ENCODE data around the gene EFCAB14. TPM values are rescaled to one million over a fixed set of nuclear protein-coding genes. Genes with fewer than 3 reads are reported as not detected.
"Not testable (repeated sequence)": the region's sequence is repeated elsewhere in the genome, so short reads cannot be mapped to it uniquely, and the experiment has no call there.

The EFCAB14 gene
- total and polyA plus RNA-seq, 2 experiments from 2014 or later: 38.5 to 79.3 TPM

DNA sequence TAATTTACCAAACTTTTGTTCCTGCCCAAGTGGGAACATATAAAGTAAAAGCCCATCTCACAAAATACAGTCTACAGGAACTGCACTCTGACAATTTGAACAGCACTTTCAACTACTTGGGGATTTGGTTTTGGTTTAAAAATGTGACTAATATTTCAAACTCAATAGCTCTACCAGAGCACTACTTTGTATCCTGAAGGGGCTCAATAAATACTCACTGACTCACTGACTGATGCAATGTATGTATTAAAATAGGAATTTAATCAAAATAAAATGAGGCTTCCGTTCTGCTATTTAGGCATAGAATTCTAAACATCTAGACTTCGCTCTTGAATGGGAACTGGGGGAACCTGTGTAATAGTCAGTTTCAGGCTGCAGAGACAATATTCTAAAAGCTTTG lies 21.9 kb downstream of the EFCAB14 start:
- no peak for TF ChIP-seq EZH2 (IDR thresholded peaks at IDR 0.05; ENCODE audit: borderline replicate concordance)
- TF ChIP-seq, protein P1, sequence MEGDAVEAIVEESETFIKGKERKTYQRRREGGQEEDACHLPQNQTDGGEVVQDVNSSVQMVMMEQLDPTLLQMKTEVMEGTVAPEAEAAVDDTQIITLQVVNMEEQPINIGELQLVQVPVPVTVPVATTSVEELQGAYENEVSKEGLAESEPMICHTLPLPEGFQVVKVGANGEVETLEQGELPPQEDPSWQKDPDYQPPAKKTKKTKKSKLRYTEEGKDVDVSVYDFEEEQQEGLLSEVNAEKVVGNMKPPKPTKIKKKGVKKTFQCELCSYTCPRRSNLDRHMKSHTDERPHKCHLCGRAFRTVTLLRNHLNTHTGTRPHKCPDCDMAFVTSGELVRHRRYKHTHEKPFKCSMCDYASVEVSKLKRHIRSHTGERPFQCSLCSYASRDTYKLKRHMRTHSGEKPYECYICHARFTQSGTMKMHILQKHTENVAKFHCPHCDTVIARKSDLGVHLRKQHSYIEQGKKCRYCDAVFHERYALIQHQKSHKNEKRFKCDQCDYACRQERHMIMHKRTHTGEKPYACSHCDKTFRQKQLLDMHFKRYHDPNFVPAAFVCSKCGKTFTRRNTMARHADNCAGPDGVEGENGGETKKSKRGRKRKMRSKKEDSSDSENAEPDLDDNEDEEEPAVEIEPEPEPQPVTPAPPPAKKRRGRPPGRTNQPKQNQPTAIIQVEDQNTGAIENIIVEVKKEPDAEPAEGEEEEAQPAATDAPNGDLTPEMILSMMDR (IDR thresholded peaks at IDR 0.05; ENCODE audit: poor library complexity): no peak
- TF ChIP-seq EZH2phosphoT487 (IDR thresholded peaks at IDR 0.05; ENCODE audit: low read depth, severe bottlenecking, unreplicated experiment): no peak
- H3K9me2 ChIP-seq (replicated peaks; ENCODE audit: insufficient read depth): no peaks in the 10 kb centered on the region

DNA sequence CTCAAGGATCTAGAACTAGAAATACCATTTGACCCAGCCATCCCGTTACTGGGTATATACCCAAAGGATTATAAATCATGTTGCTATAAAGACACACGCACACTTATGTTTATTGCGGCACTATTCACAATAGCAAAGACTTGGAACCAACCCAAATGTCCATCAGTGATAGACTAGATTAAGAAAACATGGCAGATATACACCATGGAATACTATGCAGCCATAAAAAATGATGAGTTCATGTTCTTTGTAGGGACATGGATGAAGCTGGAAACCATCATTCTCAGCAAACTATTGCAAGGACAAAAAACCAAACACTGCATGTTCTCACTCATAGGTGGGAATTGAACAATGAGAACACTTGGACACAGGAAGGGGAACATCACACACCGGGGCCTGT lies 24.2 kb downstream of the EFCAB14 start:
- H3K4me2 ChIP-seq; H3K36me3 ChIP-seq (replicated peaks; ENCODE audit: insufficient read depth, low read depth); H3K4me1 ChIP-seq (ENCODE audit: insufficient read depth); H3K4me3 ChIP-seq; H3K9me2 ChIP-seq (replicated peaks; ENCODE audit: insufficient read depth); H3K27me3 ChIP-seq; H2AFZ ChIP-seq; H3K79me2 ChIP-seq; H3K27ac ChIP-seq; H3K9me3 ChIP-seq (ENCODE audit: low read depth); H4K20me1 ChIP-seq (ENCODE audit: insufficient read depth, poor library complexity, severe bottlenecking); DNase-seq (ENCODE audit: low spot score): not testable (repeated sequence)
- 96% methylated on average over 4 of the region's 4 CpGs for WGBS (ENCODE audit: low lambda C conversion rate, missing lambda C conversion rate)

More for the DNA sequence above, 21.9 kb downstream of the EFCAB14 start:
- Histone ChIP-seq H3K4me1 (ENCODE audit: insufficient read depth) (no peaks in the 10 kb centered on the region), H4K20me1 (ENCODE audit: insufficient read depth, poor library complexity, severe bottlenecking) (no peaks in the 10 kb centered on the region), H3K27me3 (no peaks in the 10 kb centered on the region), H2AFZ (no peak overlapping the region), H3K4me2 (no peak overlapping the region), H3K79me2 (peaks cover 8% of the 10 kb centered on the region), H3K4me3 (no peak overlapping the region), H3K27ac (no peak overlapping the region), H3K9me3 (ENCODE audit: low read depth) (no peaks in the 10 kb centered on the region), H3K36me3 (replicated peaks; ENCODE audit: insufficient read depth, low read depth) (peaks cover 4% of the 10 kb centered on the region)
- DNase-seq (ENCODE audit: low spot score): no peak
- 98% methylated on average over 2 of the region's 2 CpGs for WGBS (ENCODE audit: low lambda C conversion rate, missing lambda C conversion rate)

DNA sequence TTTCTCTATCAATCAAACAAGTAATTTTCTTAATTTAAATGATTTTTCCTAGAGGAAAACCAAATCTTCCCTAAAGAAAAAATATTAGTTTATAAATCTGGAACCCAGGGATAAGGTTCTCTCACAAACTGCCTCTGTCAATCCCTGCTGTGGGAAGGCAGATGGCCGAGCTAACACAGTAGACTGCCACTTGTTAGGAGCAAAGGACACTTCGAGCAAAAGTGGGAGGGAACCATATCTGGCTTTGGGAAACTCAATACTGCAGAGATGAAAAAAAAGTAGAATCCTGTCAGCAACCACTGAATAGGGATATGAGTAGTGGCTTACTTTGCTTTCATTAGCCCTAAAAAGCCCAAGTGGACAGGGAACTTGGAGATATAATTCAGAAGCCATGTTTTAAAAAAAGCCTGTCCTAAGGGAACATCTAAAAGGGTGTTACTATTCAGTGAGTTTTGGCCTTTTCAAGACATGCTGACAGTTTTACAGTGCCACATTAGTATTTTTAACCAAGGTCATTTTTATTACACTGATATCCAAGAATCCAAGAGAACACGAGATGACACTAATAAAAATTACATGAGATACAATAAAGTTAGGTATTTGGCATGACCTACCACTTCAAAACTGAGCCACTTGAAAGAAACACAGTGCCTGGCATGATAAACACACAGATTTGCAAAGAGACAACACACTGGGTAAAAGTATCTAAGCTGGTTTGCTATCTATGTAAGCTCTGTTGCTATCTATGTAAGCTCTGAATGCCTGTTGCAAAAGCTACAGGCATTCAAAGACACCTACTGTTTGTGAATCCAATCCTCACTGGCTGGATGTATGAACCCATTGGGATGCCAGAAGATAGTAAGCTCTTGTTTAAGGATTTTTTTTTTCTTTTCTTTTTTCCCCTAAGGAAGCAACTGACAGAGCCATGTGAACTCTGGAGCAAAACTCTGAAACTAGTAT lies 25.8 kb downstream of the EFCAB14 start:
- TF ChIP-seq, protein P1 (IDR thresholded peaks at IDR 0.05; ENCODE audit: poor library complexity): no peak
- no peak for TF ChIP-seq EZH2 (IDR thresholded peaks at IDR 0.05; ENCODE audit: borderline replicate concordance)
- TF ChIP-seq EZH2phosphoT487 (IDR thresholded peaks at IDR 0.05; ENCODE audit: low read depth, severe bottlenecking, unreplicated experiment): no peak
- no peak overlapping the region for H3K4me3 ChIP-seq
- H3K9me3 ChIP-seq (ENCODE audit: low read depth): no peaks in the 10 kb centered on the region
- no peaks in the 10 kb centered on the region for H3K4me1 ChIP-seq (ENCODE audit: insufficient read depth)
- DNase-seq (ENCODE audit: low spot score): no peak
- peaks cover 4% of the 10 kb centered on the region for H3K36me3 ChIP-seq (replicated peaks; ENCODE audit: insufficient read depth, low read depth)
- 60% methylated on average over 3 of the region's 3 CpGs for WGBS (ENCODE audit: low lambda C conversion rate, missing lambda C conversion rate)
- H3K4me2 ChIP-seq: no peak overlapping the region
- H3K79me2 ChIP-seq: no peaks in the 10 kb centered on the region
- no peaks in the 10 kb centered on the region for H3K27me3 ChIP-seq
- no peaks in the 10 kb centered on the region for H3K9me2 ChIP-seq (replicated peaks; ENCODE audit: insufficient read depth)
- H2AFZ ChIP-seq: no peak overlapping the region
- no peaks in the 10 kb centered on the region for H4K20me1 ChIP-seq (ENCODE audit: insufficient read depth, poor library complexity, severe bottlenecking)
- H3K27ac ChIP-seq: no peak overlapping the region

DNA sequence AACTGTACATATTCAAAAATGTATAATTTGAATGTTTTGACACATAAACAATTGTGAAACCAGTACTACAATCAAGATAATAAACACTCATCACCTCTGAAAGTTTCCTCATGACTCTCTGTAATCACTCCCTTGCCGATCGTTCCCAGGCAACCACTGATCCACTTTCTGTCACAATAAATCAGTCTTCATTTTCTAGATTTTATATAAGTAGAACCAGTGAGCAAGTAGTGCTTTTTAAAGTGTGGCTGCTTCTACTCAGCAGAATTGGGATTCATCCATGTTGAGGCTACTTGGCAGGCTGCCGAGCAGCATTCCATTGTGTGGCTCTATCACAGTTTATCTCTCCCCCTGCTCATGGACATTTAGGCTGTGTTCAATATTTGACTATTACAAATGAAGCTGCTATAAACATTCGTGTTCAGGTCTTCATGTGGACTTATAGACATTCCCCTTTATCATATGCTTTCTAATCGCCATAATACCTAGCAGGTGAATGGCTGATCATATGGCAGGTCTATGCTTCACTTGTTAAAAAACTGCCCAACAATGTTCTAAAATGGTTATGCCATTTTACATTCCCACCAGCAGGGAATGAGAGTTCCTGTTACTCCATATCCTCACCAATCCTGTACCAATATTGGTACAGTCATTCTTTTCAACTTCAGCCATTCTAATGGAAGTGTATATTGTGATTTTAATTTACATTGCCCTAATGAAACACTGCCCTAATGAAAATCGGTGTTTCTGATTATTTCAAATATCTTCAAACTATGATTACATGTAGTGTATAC lies 26.7 kb downstream of the EFCAB14 start:
- Histone ChIP-seq H3K36me3 (replicated peaks; ENCODE audit: insufficient read depth, low read depth) (peaks cover 4% of the 10 kb centered on the region), H3K9me2 (replicated peaks; ENCODE audit: insufficient read depth) (no peaks in the 10 kb centered on the region), H3K4me1 (ENCODE audit: insufficient read depth) (no peaks in the 10 kb centered on the region), H3K4me3 (no peak overlapping the region), H3K9me3 (ENCODE audit: low read depth) (no peaks in the 10 kb centered on the region), H3K4me2 (no peak overlapping the region), H4K20me1 (ENCODE audit: insufficient read depth, poor library complexity, severe bottlenecking) (no peaks in the 10 kb centered on the region), H2AFZ (no peak overlapping the region), H3K79me2 (no peaks in the 10 kb centered on the region), H3K27me3 (no peaks in the 10 kb centered on the region), H3K27ac (no peak overlapping the region)
- no peak for TF ChIP-seq EZH2 (IDR thresholded peaks at IDR 0.05; ENCODE audit: borderline replicate concordance)
- TF ChIP-seq EZH2phosphoT487 (IDR thresholded peaks at IDR 0.05; ENCODE audit: low read depth, severe bottlenecking, unreplicated experiment): no peak
- TF ChIP-seq, protein P1 (IDR thresholded peaks at IDR 0.05; ENCODE audit: poor library complexity): no peak
- no peak for DNase-seq (ENCODE audit: low spot score)
- WGBS (ENCODE audit: low lambda C conversion rate, missing lambda C conversion rate): 78% methylated on average over 6 of the region's 6 CpGs
